HG03571 (cell line): ENCODE results near the gene NAA16.
"Not testable (repeated sequence)": the region's sequence is repeated elsewhere in the genome, so short reads cannot be mapped to it uniquely, and the experiment has no call there.

Experiments used
- ATAC-seq: cut with Tn5 transposase; IDR thresholded peaks from one replicate; pipeline ENCODE4 v1.9.1; 2021; ENCODE audit not compliant: unreplicated experiment

NAA16 gene

DNA sequence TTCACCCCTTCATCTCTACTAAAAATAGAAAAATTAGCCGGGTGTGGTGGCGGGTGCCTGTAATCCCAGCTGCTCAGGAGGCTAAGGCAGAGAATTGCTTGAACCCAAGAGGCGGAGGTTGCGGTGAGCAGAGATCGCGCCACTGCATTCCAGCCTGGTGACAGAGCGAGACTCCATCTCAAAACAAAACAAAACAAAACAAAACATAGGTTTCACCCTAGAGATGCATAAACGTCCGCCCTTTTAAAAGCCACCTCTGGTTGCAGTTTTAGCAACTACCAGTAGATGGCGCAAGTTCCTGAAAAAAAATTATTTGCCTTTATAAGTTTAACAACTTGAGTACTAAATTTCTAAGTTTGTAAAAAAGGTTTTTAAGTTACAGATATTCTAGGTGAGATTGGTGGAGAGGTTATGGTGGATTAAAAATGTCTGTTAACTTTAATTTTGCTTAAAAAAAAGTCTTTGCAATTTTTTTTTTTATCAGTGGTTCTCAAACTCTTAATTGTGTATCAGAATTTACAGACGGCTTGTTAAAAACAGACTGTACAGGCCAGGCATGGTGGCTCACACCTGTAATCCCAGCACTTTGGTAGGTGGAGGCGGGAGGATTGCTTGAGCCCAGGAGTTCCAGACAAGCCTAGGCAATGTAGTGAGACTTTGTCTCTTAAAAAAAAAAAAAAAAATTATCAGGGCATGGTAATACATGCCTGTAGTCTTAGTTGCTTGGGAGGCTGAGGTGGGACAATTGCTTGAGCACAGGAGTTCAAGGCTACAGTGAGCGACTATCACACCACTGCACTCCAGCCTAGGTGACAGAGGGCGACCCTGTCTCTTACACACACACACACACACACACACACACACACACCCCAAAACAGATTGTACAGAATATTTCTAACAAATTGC, 42.1 kb downstream of the NAA16 start:
- no peak for ATAC-seq

DNA sequence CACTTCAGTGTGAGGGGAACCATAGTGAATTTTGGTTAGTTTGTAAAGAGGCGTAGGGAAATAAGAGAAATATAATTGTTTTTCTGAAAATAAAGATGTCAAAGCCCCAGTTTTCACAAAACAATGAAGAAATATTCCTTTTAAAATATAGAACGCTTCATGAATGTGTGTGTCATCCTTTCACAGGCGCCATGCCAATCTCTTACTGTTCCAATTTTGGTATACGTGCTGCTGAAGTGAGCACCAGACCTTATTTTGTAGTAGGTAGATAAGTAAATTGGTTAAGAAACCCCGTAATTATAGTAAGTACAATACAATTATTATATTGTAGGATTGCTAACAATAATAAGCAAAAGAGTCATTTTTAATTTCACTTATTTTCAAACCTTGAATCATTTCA, 43.3 kb downstream of the NAA16 start:
- ATAC-seq: no peak

DNA sequence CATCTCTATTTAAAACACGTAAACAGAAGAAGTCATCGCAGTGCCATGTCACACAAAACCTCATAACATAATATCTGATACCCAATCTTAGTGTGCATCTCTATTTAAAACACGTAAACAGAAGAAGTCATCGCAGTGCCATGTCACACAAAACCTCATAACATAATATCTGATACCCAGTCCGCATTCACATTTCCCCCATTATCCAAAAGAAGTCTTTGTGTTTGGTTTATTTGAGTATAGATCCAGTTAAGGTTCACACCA, 45.2 kb downstream of the NAA16 start:
- not testable (repeated sequence) for ATAC-seq

DNA sequence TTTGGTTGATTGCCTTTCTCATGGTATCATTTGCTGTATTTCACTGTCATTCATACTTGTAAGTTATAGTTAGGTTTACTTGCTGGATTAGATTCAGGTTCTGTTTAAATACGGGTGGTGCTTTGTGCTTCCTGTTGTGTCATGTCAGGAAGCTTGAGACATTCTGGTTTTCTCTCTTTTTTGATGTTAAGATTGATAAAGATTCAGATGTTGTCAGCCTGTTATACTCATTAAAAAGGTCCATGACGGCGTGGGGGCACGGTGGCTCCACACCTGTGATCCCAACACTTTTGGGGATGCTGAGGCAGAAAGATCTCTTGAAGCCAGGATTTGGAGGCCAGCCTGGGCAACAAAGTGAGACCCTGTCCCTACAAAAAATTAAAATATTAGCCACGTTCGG, 45.7 kb downstream of the NAA16 start:
- ATAC-seq: no peak

DNA sequence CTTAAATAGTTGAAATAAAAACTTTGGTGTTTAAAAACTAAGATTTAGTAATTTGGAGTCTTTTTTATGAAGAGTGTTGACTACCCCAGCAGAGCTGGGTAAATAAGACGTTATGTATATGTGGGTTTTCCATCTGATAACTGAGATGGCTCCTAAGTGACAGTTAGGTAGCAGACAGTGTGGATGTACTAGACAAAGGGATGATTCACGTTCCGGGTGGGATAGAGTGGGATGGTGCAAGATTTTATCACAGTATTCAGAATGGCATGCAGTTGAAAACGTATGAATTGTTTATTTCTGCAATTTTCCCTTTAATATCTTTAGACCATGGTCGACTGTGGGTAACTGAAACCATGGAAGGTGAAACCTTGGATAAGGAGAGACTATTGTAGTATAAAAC, 50.4 kb downstream of the NAA16 start:
- ATAC-seq: no peak

DNA sequence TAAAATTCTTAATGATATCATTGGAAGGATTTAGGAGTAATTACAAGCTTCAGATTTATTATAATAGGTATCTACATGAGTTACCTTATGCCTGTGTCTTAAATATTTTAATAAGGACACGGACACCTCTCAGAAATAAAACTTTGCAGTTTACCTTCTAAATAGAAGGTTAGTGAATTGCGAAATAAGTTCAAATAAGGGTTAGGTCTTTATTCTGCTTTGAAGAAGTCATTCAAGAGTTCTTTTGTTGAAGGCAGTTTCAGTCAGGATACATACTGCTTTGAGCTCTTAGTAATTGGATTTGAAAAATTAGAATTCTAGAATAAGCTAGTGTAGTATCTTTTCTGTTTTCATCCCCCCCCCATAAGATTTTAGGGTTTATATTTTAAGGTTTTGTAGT, 53.0 kb downstream of the NAA16 start:
- no peak for ATAC-seq

DNA sequence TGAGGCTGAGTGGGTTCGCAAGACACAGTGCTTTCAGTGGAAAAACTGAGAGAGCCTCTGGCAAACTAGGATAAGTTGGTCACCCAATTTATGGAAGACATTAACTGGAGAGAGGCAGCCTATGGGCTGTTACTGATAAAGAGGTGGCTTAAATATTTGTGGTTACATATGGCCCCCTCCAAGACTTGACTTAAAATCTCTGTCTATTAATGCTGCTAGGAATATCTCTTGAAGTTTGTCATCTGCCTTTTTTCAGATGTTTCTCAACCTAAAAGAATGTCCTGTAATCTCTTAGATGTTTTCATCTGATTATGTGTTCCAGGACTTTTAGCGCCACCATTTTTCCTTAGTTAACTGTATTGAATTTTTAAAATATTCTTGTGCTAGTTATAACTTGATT, 54.6 kb downstream of the NAA16 start:
- ATAC-seq: no peak

DNA sequence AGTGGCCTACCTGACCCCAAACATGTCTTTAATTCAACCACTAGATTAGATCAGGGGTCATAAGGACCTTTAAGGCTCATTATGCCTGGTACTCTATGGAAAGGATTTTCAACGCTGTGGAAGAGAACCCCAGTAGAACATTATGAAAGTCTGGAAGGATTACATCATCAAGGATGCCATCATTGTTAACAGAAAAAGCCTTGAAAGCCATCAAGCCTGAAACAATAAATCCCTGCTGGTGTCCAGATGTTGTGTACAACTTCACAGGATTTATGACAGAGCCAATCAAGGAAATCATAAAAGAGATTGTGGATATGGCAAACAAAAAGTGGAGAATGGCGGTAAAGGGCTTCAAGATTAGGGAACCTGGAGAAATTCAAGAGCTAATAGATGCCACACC, 59.7 kb downstream of the NAA16 start:
- no peak for ATAC-seq

DNA sequence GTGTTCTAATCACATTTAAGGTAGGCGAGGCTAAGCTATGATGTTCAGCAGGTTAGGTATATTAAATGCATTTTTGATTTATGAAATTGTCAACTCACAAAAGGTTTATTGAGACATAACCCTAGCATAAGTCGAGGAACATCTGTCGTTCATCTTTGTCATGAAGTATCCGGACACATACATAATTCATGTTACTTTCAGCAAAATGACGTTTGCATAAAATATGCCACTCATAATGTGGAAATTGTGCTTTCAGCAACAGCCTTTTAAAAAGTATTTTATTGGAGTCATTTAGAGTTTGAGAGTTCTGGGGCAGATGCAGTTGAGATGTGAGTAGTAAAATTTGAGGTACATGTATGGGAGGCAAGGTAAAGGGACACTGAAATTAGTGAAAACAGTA, 66.4 kb downstream of the NAA16 start:
- no peak for ATAC-seq

DNA sequence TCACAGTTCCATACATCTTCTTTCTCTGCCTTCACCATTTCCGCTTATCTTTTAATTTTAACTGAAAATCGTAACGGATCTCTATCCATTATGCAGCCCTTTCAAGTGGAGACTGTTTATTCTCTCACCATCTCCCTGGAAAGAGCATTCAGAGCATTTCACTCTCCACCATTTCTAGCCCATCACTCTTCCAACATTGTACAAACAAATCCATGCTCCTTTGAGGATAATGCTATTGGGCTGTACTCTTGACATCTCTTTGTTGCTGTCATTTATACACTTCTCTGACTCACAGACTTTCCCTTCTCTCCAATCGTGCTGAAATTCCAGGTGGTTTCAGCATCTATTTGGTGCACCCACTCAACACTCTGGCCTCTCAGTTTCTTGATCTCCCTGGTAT, 71.4 kb downstream of the NAA16 start:
- ATAC-seq: no peak

DNA sequence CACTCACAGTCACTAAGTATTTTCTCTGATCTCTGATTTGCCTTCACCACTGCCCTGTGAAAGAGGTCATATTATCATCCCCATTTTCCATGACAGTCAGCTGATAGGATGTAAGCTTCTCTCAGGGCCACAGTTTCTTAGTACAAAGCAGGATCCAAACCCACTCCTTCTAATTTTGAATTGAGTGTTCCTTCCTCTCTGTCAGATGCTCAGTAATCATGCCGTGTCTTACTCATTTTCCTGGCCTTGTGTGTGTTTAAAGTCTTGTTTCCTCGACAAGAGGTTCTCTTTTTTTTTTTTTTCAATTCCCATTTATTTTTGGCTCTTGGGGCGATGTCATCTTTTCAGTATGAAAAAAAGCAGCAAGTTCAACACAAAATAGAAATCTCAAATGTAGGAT, 72.3 kb downstream of the NAA16 start:
- no peak for ATAC-seq

DNA sequence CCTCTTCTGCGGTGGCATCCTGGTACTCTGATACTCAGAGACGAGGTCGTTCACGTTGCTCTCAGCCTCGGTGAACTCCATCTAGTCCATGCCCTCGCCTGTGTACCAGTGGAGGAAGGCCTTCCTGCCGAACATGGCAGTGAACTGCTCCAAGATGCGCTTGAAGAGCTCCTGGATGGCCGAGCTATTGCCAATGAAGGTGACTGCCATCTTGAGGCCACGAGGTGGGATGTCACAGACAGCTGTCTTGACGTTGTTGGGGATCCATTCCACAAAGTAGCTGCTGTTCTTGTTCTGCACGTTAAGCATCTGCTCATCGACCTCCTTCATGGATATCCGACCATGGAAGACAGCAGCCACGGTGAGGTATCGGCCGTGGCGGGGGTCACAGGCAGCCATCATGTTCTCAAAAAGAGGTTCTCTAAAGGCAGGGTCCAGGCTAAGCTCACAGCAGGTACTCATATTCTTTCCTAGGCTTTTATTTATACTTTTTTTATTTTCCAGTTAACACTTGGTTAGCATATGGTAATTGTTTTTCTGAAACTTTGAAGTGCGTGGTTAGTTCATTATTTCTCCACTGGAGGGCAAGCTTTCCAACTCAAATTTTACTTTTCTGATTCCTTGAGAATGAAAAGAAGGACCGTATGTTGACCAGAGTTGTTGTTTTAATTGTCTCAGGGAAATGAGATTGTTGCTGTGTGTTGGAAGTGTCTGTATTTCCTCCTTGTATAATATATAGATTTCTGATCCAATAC, 73.9 kb downstream of the NAA16 start:
- no peak for ATAC-seq

DNA sequence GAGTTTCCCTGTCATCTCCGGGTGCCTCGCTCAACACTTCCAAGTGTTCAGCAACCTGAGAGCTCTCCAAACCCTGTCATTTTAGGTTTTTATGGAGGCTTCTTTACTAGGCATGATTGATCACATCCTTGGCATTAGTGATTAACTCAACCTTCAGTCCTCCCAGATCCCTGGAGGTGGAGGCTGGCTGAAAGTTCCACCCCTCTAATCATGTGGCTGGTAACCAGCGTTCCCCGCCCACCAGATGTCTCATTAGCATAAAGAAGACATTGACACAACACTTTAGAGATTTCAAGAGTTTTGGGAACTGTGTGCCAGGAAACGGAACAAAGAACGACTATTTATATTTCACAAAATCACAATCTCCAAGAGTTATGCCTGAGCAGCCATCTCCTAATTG, 75.1 kb downstream of the NAA16 start:
- no peak for ATAC-seq

DNA sequence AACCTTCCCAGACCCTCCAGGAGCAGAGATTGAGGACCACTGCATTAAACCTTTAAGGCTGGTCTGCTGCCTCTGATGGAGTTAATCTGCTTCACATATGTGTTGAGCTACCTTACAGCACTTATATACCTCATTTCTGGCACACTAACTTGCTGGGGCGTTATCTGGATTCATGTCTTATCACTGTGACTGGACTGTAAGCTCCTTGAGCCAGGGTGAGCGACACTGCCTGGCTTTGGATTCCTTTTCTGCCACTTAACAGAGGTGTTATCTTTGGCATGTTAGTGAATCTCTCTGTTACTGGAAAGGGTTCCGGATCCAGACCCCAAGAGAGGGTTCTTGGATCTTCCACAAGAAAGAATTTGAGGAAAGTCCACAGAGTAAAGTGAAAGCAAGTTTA, 76.5 kb downstream of the NAA16 start:
- ATAC-seq: no peak

DNA sequence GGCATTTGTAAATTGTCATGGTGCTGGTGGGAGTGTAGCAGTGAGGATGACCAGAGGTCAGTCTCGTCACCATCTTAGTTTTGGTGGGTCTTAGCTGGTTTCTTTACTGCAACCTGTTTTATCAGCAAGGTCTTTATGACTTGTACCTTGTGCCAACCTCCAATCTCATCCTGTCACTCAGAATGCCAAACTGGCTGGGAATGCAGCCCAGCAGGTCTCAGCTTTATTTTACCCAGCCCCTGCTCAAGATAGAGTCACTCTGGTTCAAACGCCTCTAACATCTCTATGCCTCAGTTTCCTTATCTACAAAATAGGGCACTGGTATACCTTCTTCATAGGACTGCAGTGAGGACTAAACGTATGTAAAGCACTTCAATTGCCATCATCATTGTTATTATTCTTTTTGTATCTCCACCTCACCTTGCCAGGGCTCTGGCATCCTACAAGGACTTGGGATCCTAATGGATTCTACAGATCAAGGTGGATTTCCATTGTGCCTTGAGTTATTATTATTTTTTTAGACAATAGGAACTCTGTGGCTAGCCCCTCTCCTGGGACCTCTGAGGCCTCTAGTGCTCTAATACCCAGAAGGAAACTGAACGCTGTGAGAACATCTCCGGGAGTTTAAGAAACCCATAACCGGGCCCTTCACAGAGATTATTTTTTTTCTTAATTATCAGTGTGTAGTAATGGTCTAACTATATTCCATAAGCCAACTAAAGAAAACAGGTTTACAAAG, 77.2 kb downstream of the NAA16 start:
- ATAC-seq: no peak

DNA sequence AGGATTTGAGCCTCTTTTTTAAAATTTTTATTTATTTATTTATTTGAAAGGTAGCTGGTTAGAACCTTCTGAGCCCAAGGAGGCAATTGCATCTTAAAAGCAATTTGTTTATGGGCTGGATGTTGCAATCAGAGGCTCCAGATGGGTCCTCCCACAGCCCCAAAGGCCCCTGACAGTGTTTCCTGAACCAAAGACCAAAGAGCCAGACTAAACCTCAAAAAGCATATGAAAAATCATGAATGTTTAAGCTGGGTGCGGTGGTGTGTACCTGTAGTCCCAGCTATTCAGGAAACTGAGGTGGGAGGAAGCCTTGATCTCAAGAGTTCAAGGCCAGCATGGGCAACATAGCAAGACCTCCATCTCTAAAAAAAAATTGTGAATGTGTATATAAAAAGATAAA, 78.5 kb downstream of the NAA16 start:
- no peak for ATAC-seq

DNA sequence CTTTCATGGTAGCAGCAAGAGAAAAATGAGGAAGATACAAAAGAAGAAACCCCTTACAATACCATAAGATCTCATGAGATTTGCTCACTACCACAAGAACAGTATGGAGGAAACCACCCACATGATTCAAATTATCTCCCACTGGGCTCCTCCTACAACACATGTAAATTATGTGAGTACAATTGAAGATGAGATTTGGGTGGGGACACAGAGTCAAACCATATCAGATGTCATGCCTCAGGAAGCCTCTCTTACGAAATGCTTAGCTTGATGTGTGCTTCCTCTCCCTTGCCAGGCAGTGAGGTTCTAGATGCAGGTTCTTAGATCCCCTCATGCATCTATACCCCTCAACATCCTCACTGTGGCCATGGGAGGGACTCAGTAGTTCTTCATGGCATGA, 83.1 kb downstream of the NAA16 start:
- ATAC-seq: no peak

DNA sequence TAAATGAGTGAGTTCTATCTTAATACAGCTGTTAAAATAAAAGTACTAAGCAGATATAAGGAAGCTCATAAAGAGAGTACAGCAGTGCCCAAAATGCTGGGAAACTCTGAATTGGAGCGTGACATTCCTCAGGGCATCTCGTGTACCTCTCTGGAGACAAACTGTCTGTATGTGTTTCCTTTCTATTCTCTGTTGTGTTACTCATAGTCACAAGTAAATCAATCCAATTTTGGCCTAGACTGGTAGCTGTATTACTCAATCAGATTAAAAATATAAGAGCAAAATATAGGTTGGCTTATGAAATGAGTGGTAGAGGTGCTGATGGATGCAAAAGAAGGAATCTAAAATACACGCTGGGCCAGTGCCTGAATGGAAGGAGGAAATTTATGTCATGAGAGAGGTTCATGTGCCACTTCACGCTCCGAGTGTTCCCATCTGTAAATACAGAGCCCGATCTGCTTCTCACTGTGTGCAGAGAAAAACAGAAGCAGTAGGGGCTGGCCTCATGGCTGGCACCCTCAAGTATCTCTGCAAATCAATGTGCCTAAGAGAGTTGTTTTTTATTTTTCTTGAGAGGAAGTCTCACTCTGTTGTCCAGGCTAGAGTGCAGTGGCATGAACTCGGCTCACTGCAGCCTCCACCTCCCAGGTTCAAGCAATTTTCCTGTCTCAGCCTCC, 87.6 kb downstream of the NAA16 start:
- ATAC-seq: no peak

DNA sequence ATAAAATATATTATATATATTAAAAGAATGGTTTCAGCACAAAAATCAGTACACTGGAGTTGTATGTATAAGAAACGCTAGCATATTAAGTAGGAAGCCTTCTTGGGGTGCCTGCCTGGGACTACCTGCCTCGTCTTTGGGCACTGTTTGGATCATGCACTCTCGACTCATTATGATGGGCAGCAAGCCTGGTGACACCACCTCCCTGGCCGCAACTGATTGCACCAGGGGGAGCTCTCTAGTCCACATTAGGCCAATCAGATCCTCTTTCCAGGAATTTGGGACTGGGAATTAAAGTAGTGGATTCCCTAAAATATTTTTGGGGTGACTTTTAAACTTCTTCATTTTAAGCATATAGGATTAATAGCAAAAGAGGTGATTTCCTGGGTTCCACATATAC, 90.3 kb downstream of the NAA16 start:
- no peak for ATAC-seq

DNA sequence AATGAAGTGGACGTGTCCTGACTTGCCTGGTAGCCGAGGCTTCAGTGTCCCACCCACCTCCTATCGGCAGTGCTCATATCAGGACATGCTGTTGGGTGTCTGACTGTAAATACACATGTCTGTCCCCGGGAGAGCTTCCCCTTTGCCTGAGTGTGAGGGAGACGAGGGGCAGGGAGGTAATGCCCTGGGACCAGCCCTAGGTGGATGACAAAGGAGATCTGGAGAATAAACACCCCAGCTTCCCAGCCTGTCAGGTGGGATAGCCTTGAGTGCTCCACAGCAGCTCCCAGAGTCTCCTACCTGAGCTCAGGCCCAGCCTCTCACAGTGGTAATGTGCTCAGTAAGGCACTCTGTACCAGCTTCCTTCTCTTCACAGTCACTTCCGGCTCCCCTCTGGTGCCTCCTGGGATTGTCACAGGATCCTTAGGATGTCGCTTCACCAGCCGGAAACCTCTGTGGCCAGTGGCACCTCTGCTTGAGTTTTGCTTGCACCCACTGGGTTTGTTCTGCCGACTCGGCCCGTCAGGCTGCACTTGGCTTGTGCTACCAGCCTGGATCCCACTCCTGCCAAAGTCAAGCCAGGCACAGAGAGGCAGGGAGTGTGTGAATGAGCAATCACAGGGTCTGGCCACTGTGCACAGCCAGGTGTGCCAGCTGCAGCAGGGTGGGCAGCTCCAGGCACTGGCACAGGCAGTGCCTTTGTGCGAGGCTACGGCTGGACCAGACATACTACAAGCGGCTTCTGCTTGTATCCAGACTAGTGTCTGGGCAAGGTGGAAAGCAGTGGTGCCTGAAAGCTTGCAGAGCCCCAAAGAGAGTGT, 91.8 kb downstream of the NAA16 start:
- no peak for ATAC-seq

DNA sequence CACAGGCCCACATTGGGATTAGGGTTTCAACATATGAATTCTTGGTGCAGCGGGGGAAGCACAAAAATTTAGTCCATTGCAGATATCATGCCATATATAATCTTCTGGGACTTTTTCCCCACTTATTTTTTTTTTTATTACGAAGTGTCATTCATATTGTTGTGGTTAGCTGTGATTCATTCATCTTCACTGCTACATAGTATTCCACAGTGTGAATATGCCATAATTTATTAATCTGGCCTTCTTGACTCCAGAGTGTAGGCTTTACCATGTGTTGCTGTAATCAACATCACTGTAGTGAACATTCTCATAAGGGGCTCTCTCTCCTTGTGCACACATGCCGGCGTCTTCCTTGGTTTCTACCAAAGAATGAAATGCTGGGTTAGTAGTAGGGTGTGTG, 92.9 kb downstream of the NAA16 start:
- no peak for ATAC-seq
